Gastrocnemius medialis (tissue), 4 donors: ENCODE measurements around the gene DNAAF1. TPM values are rescaled to one million over a fixed set of nuclear protein-coding genes. Genes with fewer than 3 reads are reported as not detected.

Experiments used
- ATAC-seq, 2 donors: fragments of 150-250 bp; one replicate each; pipeline ENCODE4 v1.9.1; 2016
- DNase-seq, 2 donors: peaks; one replicate each; pipeline ENCODE4 v3.0.0-alpha.2; 2019
- H3K27ac ChIP-seq, 4 donors: fragments of 200-600 bp; sonication (generic); 1 replicate in 1 of 4; 2 replicates in 3 of 4; pipeline ENCODE4 v1.5.1; 2016 to 2018; ENCODE audit warnings: mild to moderate bottlenecking in 2 of 4, moderate library complexity in 1 of 4
- H3K27me3 ChIP-seq, 3 donors: fragments of 200-600 bp; sonication (generic) in 2 of 3; 1 replicate in 1 of 3; 2 replicates in 2 of 3; pipeline versions ENCODE4 v1.5.1 to v1.6.0; 2016 to 2019; ENCODE audit warnings: mild to moderate bottlenecking in 1 of 3, moderate library complexity in 1 of 3
- H3K36me3 ChIP-seq, 2 donors: fragments of 200-600 bp; sonication (generic) in 1 of 2; one replicate each; pipeline ENCODE4 v1.5.1; 2017 to 2018
- H3K4me1 ChIP-seq, 2 donors: fragments of 200-600 bp; sonication (generic) in 1 of 2; one replicate each; pipeline ENCODE4 v1.5.1; 2016 to 2017; ENCODE audit warnings: mild to moderate bottlenecking in 2 of 2
- H3K4me3 ChIP-seq, 4 donors: fragments of 200-600 bp; sonication (generic) in 3 of 4; 1 replicate in 1 of 4; 2 replicates in 3 of 4; pipeline ENCODE4 v1.5.1; 2016 to 2019; ENCODE audit warnings: mild to moderate bottlenecking in 2 of 4
- H3K9me3 ChIP-seq, 3 donors: fragments of 200-600 bp; sonication (generic) in 2 of 3; 1 replicate in 1 of 3; 2 replicates in 2 of 3; pipeline ENCODE4 v1.5.1; 2016 to 2019
- POLR2A ChIP-seq, 2 donors: fragments of 450-650 bp; IDR thresholded peaks; one replicate each; pipeline ENCODE4 v1.6.1; 2017; ENCODE audit warnings: antibody characterized with exemption in 2 of 2, mild to moderate bottlenecking in 2 of 2, moderate library complexity in 2 of 2
- in situ Hi-C, 4 donors: fragments of 200-750 bp; cut with MboI; loops; one replicate each; pipeline versions ENCODE4 v1.15.0 to v1.8.0; 2017; ENCODE audit warnings: low sequenced_read_pairs in 4 of 4
- intact Hi-C: fragments of 100-400 bp; cut with DNase I; formaldehyde crosslinking; loops from one replicate; pipeline ENCODE4 v1.15.1; 2023; ENCODE audit warnings: low total_unique reads
- total RNA-seq, 4 donors: library from RNA; depleted of rRNA; stranded (reverse); fragments of >200 nt; gene quantifications; one replicate each; pipeline versions ENCODE4 v1.1.0 to v1.2.3, GENCODE V29; 2016
- TF ChIP-seq, protein P1 (sequence below), 5 experiments: fragments of 450-650 bp in 3 of 5; fragments of 200-600 bp in 2 of 5; sonication (generic) in 2 of 5; IDR thresholded peaks in 4 of 5; conservative IDR thresholded peaks in 1 of 5; 1 replicate in 4 of 5; 2 replicates in 1 of 5; pipeline ENCODE4 v1.5.1; 2016 to 2019; ENCODE audit warnings: antibody characterized with exemption in 5 of 5, mild to moderate bottlenecking in 3 of 5, moderate library complexity in 3 of 5

The DNAAF1 gene
- total RNA-seq, 4 donors from 2014 or later, result not detected

DNA sequence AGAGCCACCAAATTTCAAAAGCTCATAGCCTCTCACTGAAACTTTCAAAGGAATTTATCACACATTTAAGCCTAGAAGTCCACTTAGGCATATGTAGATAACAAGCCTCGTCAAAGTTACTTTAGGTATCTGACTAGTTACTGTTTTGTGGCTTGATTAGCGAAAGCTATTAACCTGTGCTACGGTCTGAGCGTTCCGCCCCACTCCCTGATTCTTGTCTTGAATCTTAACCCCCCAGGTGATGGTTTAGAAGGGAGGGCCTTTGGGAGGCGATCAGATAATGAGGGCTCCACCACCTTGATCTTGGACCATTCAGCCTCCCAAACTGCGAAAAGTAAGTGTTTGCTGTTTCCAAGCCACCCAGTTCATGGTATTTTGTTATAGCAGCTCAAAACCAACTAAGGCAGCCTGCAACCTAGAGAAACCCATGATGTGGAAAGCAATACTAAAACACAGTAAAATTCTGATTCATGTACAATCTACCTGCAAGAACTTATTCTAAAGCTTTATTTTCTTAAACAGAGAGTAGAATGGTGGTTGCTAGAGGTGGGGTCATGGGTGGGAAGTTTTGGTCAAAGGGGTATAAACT, 7.2 kb upstream of the DNAAF1 start:
- intact Hi-C loops (loop anchor here (2.0 to 5.0 kb wide), 3 partner anchors 21 to 241 kb away; partner anchors contain the start of genes MBTPS1 and MLYCD), in situ Hi-C loops (no loop called here)
- Histone ChIP-seq H3K4me3 (peak overlapping the region in 1 of 4 donors; percentile 23), H3K27me3 (no peaks in the 10 kb centered on the region), H3K4me1 (peaks cover 8 to 24% of the 10 kb centered on the region in 2 donors), H3K36me3 (no peaks in the 10 kb centered on the region), H3K9me3 (no peaks in the 10 kb centered on the region), H3K27ac (peak overlapping the region; percentile 86 to 92 (median 87))
- TF ChIP-seq POLR2A (IDR thresholded peaks at IDR 0.05), result no peak
- TF ChIP-seq, protein P1, sequence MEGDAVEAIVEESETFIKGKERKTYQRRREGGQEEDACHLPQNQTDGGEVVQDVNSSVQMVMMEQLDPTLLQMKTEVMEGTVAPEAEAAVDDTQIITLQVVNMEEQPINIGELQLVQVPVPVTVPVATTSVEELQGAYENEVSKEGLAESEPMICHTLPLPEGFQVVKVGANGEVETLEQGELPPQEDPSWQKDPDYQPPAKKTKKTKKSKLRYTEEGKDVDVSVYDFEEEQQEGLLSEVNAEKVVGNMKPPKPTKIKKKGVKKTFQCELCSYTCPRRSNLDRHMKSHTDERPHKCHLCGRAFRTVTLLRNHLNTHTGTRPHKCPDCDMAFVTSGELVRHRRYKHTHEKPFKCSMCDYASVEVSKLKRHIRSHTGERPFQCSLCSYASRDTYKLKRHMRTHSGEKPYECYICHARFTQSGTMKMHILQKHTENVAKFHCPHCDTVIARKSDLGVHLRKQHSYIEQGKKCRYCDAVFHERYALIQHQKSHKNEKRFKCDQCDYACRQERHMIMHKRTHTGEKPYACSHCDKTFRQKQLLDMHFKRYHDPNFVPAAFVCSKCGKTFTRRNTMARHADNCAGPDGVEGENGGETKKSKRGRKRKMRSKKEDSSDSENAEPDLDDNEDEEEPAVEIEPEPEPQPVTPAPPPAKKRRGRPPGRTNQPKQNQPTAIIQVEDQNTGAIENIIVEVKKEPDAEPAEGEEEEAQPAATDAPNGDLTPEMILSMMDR (IDR thresholded peaks at IDR 0.05 in 4 of 5, conservative IDR thresholded peaks at IDR 0.05 in 1 of 5), result no peak
- DNase-seq (no peak), ATAC-seq (no peak)

DNA sequence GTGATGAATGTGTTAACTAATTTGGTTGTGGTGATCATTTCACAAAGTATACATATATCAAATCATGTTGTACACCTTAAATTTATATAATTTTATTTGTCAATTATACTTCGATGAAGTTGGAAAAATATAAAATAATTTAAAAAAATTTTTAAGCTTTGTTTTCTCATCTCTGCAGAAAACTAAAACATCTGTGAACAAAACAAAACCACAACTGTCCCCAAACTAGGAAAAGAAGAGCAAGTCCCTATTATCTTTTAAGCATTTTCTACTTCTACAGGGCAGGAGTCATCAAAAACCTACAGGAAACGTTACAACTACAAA, 6.6 kb upstream of the DNAAF1 start:
- no peak for ATAC-seq
- H3K27ac ChIP-seq, result peak overlapping the region; percentile 86 to 92 (median 87)
- peak overlapping the region; percentile 23 to 45 (median 42) for H3K4me3 ChIP-seq
- H3K4me1 ChIP-seq, result peaks cover 11 to 25% of the 10 kb centered on the region in 2 donors
- DNase-seq, result no peak
- H3K9me3 ChIP-seq, result no peaks in the 10 kb centered on the region
- TF ChIP-seq, protein P1 (IDR thresholded peaks at IDR 0.05 in 4 of 5, conservative IDR thresholded peaks at IDR 0.05 in 1 of 5), result no peak
- no peak for TF ChIP-seq POLR2A (IDR thresholded peaks at IDR 0.05)
- H3K27me3 ChIP-seq, result no peaks in the 10 kb centered on the region
- no peaks in the 10 kb centered on the region for H3K36me3 ChIP-seq
- intact Hi-C loops, result loop anchor here (5.0 kb wide), 2 partner anchors 51 to 241 kb away; partner anchors contain the start of gene MLYCD
- in situ Hi-C loops, result no loop called here

DNA sequence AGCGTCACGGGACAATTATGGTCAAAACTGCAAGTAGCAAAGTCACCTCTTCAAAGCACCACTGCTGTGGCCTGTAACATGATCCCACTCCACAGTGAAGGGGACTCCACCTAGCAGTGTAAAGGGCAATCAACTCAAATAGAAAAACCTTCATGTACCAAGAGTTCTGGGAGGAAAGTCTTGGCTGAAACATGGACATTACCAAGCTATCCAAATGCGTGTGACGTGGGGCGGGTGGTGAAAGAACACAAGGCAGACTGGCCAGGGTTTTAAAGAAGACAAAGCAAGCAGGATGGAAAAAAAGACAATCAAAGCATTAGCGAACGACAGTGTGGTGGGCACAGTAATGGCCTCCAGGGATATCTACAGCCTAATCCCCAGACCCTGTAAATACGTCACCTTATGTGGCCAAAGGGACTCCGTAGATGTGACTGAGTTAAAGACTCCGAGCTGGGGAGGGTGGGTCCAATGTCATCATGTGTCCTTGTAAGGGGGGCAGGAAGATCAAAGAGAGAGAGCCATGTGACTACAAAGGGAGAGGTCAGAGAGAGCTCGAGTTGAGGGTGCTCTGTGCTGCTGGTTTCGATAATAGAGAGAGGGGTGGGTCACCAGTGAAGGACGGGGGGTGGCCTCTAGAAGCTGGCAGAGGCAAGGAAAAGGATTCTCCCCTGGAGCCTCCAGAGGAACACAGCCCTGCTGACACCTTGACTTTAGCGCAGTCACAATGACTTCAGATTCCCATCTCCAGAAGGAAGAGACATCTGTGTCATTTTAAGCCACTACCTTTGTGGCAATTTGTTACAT, 6.1 kb upstream of the DNAAF1 start:
- no peaks in the 10 kb centered on the region for H3K27me3 ChIP-seq
- no peaks in the 10 kb centered on the region for H3K9me3 ChIP-seq
- peak overlapping the region; percentile 23 to 45 (median 42) for H3K4me3 ChIP-seq
- in situ Hi-C loops (no loop called here), intact Hi-C loops (loop anchor here (5.0 kb wide), 2 partner anchors 52 to 242 kb away; partner anchors contain the start of gene MLYCD)
- ATAC-seq, result peak; percentile 91 to 93
- H3K36me3 ChIP-seq, result no peaks in the 10 kb centered on the region
- peak; percentile 32 to 77 for DNase-seq
- H3K4me1 ChIP-seq, result peaks cover 12 to 30% of the 10 kb centered on the region in 2 donors
- H3K27ac ChIP-seq, result peak overlapping the region; percentile 86 to 92 (median 87)
- TF ChIP-seq, protein P1 (IDR thresholded peaks at IDR 0.05 in 4 of 5, conservative IDR thresholded peaks at IDR 0.05 in 1 of 5), result no peak
- peak in 1 of 2 donors; percentile 28 for TF ChIP-seq POLR2A (IDR thresholded peaks at IDR 0.05)

DNA sequence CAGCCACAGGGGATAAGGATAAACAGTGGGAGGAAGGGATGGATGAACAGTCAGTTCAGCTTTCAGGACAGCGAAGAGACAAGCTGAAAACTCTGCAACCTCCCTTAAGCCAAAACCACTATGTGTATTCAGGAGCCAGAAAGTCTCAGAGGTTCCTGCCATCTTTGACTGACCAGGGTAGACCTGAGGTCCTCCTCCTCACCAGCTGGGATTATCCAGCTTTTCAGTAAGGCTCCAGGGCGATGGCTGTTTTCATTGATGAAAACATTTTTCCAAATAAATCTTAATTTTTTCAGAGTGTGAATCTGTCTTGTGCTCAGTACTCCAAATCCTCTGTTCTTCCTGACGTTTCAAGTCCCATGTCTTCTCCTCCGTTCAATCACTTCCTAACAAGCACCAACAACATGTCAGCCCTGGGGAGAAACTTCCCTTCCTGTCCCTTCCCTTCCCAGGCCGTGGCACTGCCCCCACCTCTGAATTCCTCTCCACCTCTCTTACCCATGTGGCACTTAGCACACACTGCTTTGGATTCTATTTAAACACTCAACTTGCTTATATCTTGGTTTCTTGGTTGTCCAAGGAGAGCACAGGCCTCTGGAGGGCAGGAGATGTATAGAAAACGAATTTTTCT, 5.4 kb upstream of the DNAAF1 start:
- in situ Hi-C loops (no loop called here), intact Hi-C loops (loop anchor here (5.0 kb wide), 3 partner anchors 32 to 242 kb away; partner anchors contain the start of gene MLYCD)
- DNase-seq (no peak), ATAC-seq (peak in 1 of 2 donors; percentile 32)
- no peaks in the 10 kb centered on the region for H3K36me3 ChIP-seq
- H3K27me3 ChIP-seq, result no peaks in the 10 kb centered on the region
- H3K4me3 ChIP-seq, result peak overlapping the region; percentile 23 to 45 (median 42)
- TF ChIP-seq, protein P1 (IDR thresholded peaks at IDR 0.05 in 4 of 5, conservative IDR thresholded peaks at IDR 0.05 in 1 of 5), result no peak
- TF ChIP-seq POLR2A (IDR thresholded peaks at IDR 0.05), result no peak
- no peaks in the 10 kb centered on the region for H3K9me3 ChIP-seq
- H3K27ac ChIP-seq, result peak overlapping the region; percentile 86 to 92 (median 87)
- H3K4me1 ChIP-seq, result peaks cover 12 to 33% of the 10 kb centered on the region in 2 donors
